Thyroid gland (tissue), 4 donors: ENCODE data around the gene MYH10. TPM values are rescaled to one million over a fixed set of nuclear protein-coding genes. Genes with fewer than 3 reads are reported as not detected.

ENCODE experiments used
- DNase-seq, 2 donors: peaks; one replicate each; pipeline ENCODE4 v3.0.0-alpha.2; 2019
- H3K27ac ChIP-seq, 3 donors: fragments of 200-600 bp; sonication (generic); 1 replicate in 2 of 3; 2 replicates in 1 of 3; pipeline ENCODE4 v1.5.1; 2016 to 2019; ENCODE audit warnings: mild to moderate bottlenecking in 1 of 3, moderate library complexity in 1 of 3
- H3K27me3 ChIP-seq: fragments of 200-600 bp; sonication (generic); one replicate; pipeline ENCODE4 v1.5.1; 2019
- H3K36me3 ChIP-seq, 2 donors: fragments of 200-600 bp; sonication (generic); one replicate each; pipeline ENCODE4 v1.5.1; 2016 to 2019
- H3K4me1 ChIP-seq, 2 donors: fragments of 200-600 bp; sonication (generic); one replicate each; pipeline ENCODE4 v1.5.1; 2017 to 2019
- H3K4me3 ChIP-seq, 3 donors: fragments of 200-600 bp; sonication (generic); replicated peaks in 1 of 3; 1 replicate in 2 of 3; 2 replicates in 1 of 3; pipeline ENCODE4 v1.5.1; 2016; ENCODE audit warnings: mild to moderate bottlenecking in 1 of 3
- H3K9me3 ChIP-seq: fragments of 200-600 bp; sonication (generic); one replicate; pipeline ENCODE4 v1.5.1; 2017
- CTCF ChIP-seq, 6 experiments: fragments of 200-600 bp in 3 of 6; fragments of 450-650 bp in 3 of 6; sonication (generic) in 3 of 6; IDR thresholded peaks; one replicate each; pipeline ENCODE4 v1.5.1; 2016 to 2019; ENCODE audit warnings: antibody characterized with exemption in 6 of 6, mild to moderate bottlenecking in 2 of 6, inconsistent platforms in 1 of 6, moderate library complexity in 1 of 6
- POLR2A ChIP-seq, 2 donors: fragments of 450-650 bp; IDR thresholded peaks; one replicate each; pipeline ENCODE4 v1.6.1; 2017; ENCODE audit warnings: antibody characterized with exemption in 2 of 2, mild to moderate bottlenecking in 2 of 2, moderate library complexity in 1 of 2
- WGBS, 2 donors: methylation state at CpG; one replicate each; pipeline ENCODE4 v1.1.5; 2017; 5-methylcytosine and 5-hydroxymethylcytosine counted together
- intact Hi-C: fragments of 100-400 bp; cut with DNase I; formaldehyde crosslinking; loops from one replicate; pipeline ENCODE4 v1.15.1; 2023
- small RNA-seq: library from RNA; depleted of rRNA; stranded (forward); fragments of <200 nt; gene quantifications from one replicate; pipeline ENCODE3, GENCODE V24; 2016
- total RNA-seq, 4 donors: library from RNA; depleted of rRNA; stranded (reverse); fragments of >200 nt; gene quantifications; one replicate each; pipeline ENCODE4 v1.2.3, GENCODE V29; 2016

The MYH10 gene
- total RNA-seq, 4 donors from 2014 or later = 40.8 to 72.2 (median 44.2) TPM

GRCh38 chr17:8430966-8431365 lies 199.6 kb downstream of the MYH10 start:
- TF ChIP-seq CTCF (IDR thresholded peaks at IDR 0.05) = no peak
- no peak for TF ChIP-seq POLR2A (IDR thresholded peaks at IDR 0.05)
- 66 to 77% methylated on average over 6 to 7 of the region's 7 CpGs for WGBS, 2 donors
- intact Hi-C loops = no loop called here
- Histone ChIP-seq H3K4me3 (no peak overlapping the region), H3K4me1 (peaks cover 0 to 2% of the 10 kb centered on the region in 2 donors), H3K36me3 (no peaks in the 10 kb centered on the region), H3K9me3 (no peaks in the 10 kb centered on the region), H3K27me3 (no peaks in the 10 kb centered on the region), H3K27ac (no peak overlapping the region)
- DNase-seq = peak; percentile 13 to 24

- no peaks in the 10 kb centered on the region for H3K27me3 ChIP-seq
- DNase-seq = no peak
- no peak overlapping the region for H3K27ac ChIP-seq
- H3K9me3 ChIP-seq = no peaks in the 10 kb centered on the region
- H3K36me3 ChIP-seq = no peaks in the 10 kb centered on the region
- 94 to 96% methylated on average over 3 of the region's 3 CpGs for WGBS, 2 donors
- no peak overlapping the region for H3K4me3 ChIP-seq
- intact Hi-C loops = no loop called here
- no peak for TF ChIP-seq CTCF (IDR thresholded peaks at IDR 0.05)
- no peak for TF ChIP-seq POLR2A (IDR thresholded peaks at IDR 0.05)
- peaks cover 0 to 4% of the 10 kb centered on the region in 2 donors for H3K4me1 ChIP-seq
These were observed 203.7 kb downstream of the MYH10 start for GRCh38 chr17:8426802-8427201.

GRCh38 chr17:8426094-8426720 lies 204.3 kb downstream of the MYH10 start:
- H3K36me3 ChIP-seq = no peaks in the 10 kb centered on the region
- WGBS, 2 donors = 72% methylated on average over 6 of the region's 6 CpGs
- H3K4me3 ChIP-seq = no peak overlapping the region
- peaks cover 0 to 8% of the 10 kb centered on the region in 2 donors for H3K4me1 ChIP-seq
- no peaks in the 10 kb centered on the region for H3K27me3 ChIP-seq
- TF ChIP-seq CTCF (IDR thresholded peaks at IDR 0.05) (no peak), POLR2A (IDR thresholded peaks at IDR 0.05) (no peak)
- intact Hi-C loops = no loop called here
- H3K27ac ChIP-seq = no peak overlapping the region
- no peaks in the 10 kb centered on the region for H3K9me3 ChIP-seq
- DNase-seq = no peak

Small RNA genes lying within 50 kb of the gene (small RNA-seq; reads per million reads assigned to genes)
- gene RNU7-43P = not detected

Other genes starting within 250 kb of the MYH10 start
- 1,000 to 10,000 TPM; 2,728 to 5,465 (median 3,162) TPM for gene RPL26, start 247.5 kb downstream of the MYH10 start, total RNA-seq
- gene RNF222, start 232.9 kb downstream of the MYH10 start, total RNA-seq = not detected
- gene NDEL1, start 194.8 kb downstream of the MYH10 start, total RNA-seq = 10 to 100 TPM; 56.0 to 77.7 (median 59.5) TPM
- not detected for gene CCDC42, start 114.1 kb upstream of the MYH10 start, total RNA-seq
- not detected for gene SPDYE4, start 127.8 kb upstream of the MYH10 start, total RNA-seq
- 10 to 100 TPM in 2 of 4 donors, 1 to 10 TPM in 2; 2.4 to 18.6 (median 11.8) TPM for gene MFSD6L, start 168.6 kb upstream of the MYH10 start, total RNA-seq
- gene PIK3R6, start 236.9 kb upstream of the MYH10 start, total RNA-seq = under 1 TPM in 1 of 4 donors, not detected in 3; 0.22 TPM